ENCODE data around the gene VANGL2.

Gene VANGL2

DNA sequence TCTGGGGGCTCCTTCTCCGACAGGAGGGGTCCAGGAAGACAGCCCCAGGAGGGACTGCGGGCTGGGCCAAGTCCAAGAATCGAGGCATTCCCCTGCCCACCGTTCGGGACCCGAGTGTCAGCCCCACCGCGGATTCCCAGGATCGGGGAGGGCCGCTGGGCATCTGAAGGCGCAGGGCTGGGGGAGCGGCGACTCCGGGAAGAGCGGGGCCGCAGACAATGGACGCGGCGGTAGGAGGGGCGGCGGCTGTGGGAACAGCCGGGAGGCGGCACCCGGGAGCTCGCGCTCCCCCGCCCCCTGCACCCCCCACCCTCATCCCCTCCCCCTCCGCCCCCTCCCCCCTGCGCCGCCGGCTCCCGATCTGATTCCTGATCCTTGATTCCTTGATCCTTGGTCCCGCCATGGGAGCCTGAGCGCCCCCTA lies at the start of gene VANGL2:
Gene VANGL2, plus strand, starts transcription at position 342 of the 423 bp plus-strand sequence. CDS start 15,274 bp downstream, outside the sequence.
- peak; percentile 33 for DNase-seq (ENCODE audit: low spot score)

- no peak for DNase-seq (ENCODE audit: low spot score)
Observed at GRCh38 chr1:160351629-160352028, 48.7 kb upstream of the VANGL2 start.

DNA sequence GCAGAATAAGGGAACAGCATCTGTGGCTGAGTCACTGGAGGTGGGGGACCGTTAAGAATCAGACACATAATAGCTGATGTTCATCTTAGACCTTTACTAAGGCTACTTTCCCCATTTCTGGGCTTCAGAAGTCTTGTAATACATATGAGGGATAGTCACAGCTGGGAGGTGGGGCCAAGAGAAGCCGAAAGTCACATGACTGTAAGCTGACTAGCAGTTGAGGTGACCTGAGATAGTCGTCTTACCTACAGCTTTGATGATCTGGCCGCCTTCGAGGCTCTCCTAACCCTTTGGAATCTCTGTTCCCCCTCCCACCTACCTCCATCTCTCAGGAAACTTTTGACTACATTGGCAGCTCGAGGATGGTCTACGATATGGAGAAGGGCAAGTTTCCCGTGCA lies 47.8 kb upstream of the VANGL2 start:
- no peak for DNase-seq (ENCODE audit: low spot score)

DNA sequence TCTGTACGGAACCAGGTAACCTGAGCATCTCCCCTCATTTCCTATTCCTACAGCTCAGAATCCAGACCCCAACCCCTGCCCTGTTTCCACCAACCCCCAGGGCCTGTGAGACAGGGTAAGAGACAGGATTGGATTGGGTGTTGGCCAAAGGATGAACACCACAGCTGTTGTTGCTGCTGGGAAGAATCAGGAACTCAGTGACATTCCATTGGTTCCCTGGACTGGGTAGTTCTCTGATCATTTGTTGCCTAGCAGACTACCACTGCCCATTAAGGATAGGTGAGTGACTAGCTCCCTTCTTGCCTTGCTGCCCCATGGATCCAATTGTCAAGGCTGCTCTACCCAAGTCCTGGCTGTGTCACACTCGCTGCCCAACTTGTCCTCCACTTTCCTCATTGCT lies 47.1 kb upstream of the VANGL2 start:
- DNase-seq (ENCODE audit: low spot score): peak; percentile 25

- DNase-seq (ENCODE audit: low spot score): peak; percentile 40
Observed at GRCh38 chr1:160354388-160354985, 45.9 kb upstream of the VANGL2 start.

GRCh38 chr1:160357286-160358002 lies 42.9 kb upstream of the VANGL2 start:
- DNase-seq (ENCODE audit: low spot score): peak; percentile 69

DNA sequence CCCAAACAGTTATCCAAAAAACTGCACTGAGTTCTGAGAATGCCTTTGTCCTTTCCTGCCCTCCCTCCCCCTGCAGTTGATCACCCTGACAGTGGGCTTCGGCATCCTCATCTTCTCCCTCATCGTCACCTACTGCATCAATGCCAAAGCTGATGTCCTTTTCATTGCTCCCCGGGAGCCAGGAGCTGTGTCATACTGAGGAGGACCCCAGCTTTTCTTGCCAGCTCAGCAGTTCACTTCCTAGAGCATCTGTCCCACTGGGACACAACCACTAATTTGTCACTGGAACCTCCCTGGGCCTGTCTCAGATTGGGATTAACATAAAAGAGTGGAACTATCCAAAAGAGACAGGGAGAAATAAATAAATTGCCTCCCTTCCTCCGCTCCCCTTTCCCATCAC lies 42.3 kb upstream of the VANGL2 start:
- no peak for DNase-seq (ENCODE audit: low spot score)

DNA sequence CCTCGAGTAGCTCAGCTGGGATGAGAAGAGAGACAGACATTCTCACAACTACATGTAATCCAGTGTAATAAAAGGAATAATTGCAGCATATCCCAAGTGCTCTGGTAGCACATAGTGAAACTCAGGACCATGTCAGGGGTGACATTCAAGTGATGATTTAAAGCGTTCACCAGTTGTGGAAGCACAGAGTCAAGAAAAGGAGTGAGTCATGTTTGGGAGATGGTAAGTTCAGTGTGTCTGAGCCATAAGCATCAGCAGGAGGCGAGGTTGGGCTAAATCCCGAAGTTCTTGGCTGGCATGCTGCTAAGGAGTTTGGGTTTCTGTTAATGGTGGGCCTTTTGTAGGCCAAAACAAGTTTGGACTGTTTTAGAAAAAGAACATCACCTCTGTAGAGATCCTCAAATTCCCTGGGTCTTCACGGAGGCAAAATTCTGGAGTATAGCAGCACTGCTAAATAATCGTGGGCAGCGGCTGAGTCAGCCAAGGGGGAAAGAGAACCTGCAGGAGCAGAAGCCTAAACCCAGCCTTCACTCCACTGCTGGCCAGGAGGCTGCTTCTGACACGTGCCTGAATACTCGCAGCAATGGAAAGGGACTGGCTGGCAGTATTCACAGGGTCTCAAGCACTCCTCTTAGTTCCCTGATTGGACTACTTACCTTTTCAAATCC lies 40.7 kb upstream of the VANGL2 start:
- no peak for DNase-seq (ENCODE audit: low spot score)

- DNase-seq (ENCODE audit: low spot score): no peak
Observed at GRCh38 chr1:160360227-160360695, 40.1 kb upstream of the VANGL2 start.

GRCh38 chr1:160361199-160361598 lies 39.2 kb upstream of the VANGL2 start:
- DNase-seq (ENCODE audit: low spot score): no peak

DNA sequence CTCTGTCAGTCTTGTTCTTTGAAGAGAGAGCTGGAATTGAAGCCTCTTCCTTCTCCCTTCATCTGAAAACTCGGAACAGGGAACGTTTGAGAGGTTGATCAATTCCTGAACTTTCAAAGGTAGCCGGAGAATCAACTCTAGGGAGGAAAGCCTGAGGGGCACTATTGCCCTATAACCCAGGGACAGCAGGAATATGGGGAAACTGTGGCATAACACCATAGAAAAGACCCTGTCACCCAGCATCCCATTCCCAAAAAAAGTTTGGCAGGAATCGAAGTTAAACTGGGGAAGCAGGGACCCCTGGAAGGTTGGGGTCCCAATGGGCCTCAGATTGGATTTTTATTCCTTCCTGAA lies 38.6 kb upstream of the VANGL2 start:
- DNase-seq (ENCODE audit: low spot score): no peak

DNA sequence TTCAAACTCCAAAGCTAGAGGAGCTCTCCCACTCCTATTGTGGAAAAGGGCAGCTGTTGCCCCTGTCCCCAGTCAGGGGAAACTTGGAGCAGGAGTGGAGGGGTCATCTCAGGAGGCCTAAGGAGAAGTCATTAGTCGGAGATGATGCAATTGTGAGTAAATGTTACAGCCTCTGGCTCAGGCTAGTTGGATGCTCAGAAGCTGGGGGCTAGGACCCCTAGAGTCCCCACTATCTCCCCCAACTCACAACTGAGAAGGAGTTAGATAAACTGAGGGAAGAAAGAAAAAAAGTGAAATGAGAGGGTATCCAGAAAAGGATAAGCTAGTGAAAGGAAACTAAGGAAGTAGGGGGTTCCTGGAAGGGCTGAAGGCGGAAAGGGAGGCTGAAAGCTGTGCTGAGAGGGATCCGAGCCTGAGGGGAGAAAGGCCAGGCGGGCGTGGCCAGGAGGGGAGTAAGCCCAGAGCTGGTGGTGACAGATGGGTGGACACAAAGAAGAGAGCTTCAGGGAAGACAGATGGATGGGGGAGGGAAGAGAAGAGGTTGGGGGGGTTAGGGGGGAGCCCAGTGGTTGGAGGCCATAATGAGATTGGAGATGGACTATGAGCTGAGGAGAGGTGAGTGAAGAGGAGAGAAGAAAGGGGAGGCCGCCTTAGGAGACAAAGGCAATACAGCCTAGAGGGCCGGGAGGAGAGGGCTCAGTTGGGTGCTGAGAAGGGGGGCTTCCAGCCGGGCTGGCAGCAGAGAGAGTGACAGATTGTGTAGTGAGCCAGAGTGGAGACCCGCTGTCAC lies 38.0 kb upstream of the VANGL2 start:
- DNase-seq (ENCODE audit: low spot score): no peak

- no peak for DNase-seq (ENCODE audit: low spot score)
Observed at GRCh38 chr1:160363010-160363409, 37.4 kb upstream of the VANGL2 start.

GRCh38 chr1:160363951-160364735 lies 36.2 kb upstream of the VANGL2 start:
- no peak for DNase-seq (ENCODE audit: low spot score)

DNA sequence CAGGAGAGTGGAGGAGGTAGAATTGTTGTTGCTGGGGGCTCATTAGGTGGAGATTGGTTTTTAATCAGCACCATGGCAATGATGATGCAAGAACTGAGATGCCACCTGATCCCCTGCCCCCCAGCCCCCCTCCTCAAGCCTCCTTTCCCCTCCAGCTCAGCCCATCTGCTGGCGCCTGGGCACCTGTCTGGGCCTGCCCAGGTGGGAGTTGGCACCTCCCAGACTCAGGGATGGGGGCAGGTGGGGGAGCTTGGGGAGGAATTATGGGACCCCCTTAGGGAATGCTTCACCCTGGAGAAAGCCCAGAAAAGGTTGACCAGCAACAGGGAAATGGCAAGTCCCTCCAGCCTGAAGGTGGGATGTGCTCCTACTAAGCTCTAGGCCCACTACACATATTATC lies 35.0 kb upstream of the VANGL2 start:
- DNase-seq (ENCODE audit: low spot score): no peak

GRCh38 chr1:160366731-160367515 lies 33.4 kb upstream of the VANGL2 start, which contains the start of gene NHLH1:
NHLH1 (plus strand) TSS chr1:160367071; CDS start chr1:160370732, 3,661 bp downstream.
- DNase-seq (ENCODE audit: low spot score): no peak

DNA sequence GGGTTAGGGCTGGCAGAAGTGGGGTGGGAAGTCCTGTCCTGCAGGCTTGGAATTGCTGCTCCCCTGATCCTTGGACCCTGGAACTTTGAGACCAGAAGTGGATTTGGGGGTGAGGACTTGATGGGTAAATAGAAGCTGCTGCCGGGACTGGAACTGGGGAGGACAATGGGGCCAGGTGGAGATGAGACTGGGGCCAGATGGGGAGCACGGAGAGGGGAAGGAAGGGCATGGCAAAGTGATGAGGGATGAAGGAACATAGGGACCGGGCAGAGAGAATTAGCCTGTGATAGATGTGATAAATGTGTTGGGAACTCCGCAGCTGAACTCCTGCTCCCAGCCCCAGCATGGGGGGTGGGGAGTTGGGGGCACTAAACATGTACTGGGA lies 32.9 kb upstream of the VANGL2 start:
- no peak for DNase-seq (ENCODE audit: low spot score)

DNA sequence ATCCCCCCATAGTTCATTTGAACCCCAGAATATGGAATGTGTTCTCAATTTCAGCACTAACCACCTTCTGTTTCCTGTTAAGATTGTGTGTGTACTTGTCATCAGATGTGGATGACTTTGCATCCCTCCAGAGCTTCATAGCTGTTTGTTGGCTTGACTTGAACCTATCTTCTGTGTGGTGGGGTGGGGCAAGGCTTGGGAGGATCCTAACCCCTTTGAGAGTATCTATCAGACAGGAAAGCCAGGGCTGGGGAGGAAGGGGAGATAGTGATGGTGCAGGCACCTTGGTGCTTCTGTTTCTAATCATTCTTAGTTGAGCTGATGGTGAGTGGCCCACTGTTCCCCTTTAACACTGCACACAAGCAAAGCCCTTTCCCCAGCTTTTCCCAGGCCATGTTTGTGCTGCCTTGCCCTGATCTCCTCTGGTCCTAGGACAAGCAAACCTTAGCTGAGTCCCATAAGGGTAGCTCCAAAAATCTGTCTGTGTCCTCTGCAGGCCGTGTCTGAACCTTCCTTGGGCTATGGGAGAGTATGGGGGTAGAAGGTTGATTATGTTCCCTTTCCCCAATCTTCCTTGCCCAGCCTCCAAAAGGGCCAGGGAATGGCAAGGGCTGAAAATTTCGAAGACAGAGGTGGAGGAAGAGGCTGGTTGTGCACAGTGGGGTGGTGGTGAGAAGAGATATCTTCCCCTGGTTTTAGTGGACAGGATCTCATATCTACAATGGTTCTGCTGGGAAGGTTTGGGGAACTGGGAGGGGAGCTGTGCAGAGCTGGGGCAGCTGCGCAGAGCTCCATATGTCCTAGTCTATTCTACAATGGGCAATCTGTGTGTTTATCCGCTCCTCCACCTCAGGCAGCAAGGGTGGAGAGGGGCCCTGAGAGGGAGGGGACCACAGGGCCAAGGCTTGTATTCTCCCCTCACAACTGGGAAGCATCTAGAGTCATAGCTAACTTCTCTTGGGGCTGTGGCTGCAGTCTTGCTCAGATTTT lies 32.1 kb upstream of the VANGL2 start:
- no peak for DNase-seq (ENCODE audit: low spot score)

- no peak for DNase-seq (ENCODE audit: low spot score)
Observed at GRCh38 chr1:160369087-160369486, 31.3 kb upstream of the VANGL2 start.

Data from AG08395 (cell line).